Neural cell (in vitro differentiated cells): ENCODE results near the gene SMPD2. TPM values are rescaled to one million over a fixed set of nuclear protein-coding genes. Genes with fewer than 3 reads are reported as not detected.

ENCODE experiments used
- H2AFZ ChIP-seq: fragments of 200-600, 300-800 bp; sonication (generic), shearing (Covaris generic); 2 replicates; pipeline ENCODE4 v1.6.0; 2014; ENCODE audit warnings: low read depth, mild to moderate bottlenecking, antibody characterized with exemption, low read length, moderate library complexity
- H3F3A ChIP-seq: fragments of 200-600 bp; shearing (Covaris generic); 2 replicates; pipeline ENCODE4 v1.6.1; 2016; ENCODE audit warnings: mild to moderate bottlenecking, moderate library complexity, mixed read lengths, antibody characterized with exemption, low read length; ENCODE audit not compliant: insufficient read depth, poor library complexity, severe bottlenecking
- H3K27ac ChIP-seq: fragments of 200-600, 300-800 bp; sonication (generic), shearing (Covaris generic); 2 replicates; pipeline ENCODE4 v1.5.1; 2014; ENCODE audit warnings: mild to moderate bottlenecking, low read length, moderate library complexity
- H3K27me3 ChIP-seq: fragments of 300-800, 200-600 bp; sonication (generic), shearing (Covaris generic); 2 replicates; pipeline ENCODE4 v1.6.0; 2014; ENCODE audit warnings: mild to moderate bottlenecking, low read depth, low read length, moderate library complexity; ENCODE audit not compliant: insufficient read depth
- H3K36me3 ChIP-seq: fragments of 300-800, 200-600 bp; sonication (generic), shearing (Covaris generic); 2 replicates; pipeline ENCODE4 v1.5.1; 2014; ENCODE audit warnings: mild to moderate bottlenecking, antibody characterized with exemption, low read length, moderate library complexity; ENCODE audit not compliant: insufficient read depth
- H3K4me2 ChIP-seq: fragments of 300-800, 200-600 bp; sonication (generic), shearing (Covaris generic); 2 replicates; pipeline ENCODE4 v1.6.0; 2014; ENCODE audit warnings: mild to moderate bottlenecking, low read length
- H3K4me3 ChIP-seq: fragments of 300-800, 200-600 bp; sonication (generic), shearing (Covaris generic); 2 replicates; pipeline ENCODE4 v1.5.1; 2014; ENCODE audit warnings: mild to moderate bottlenecking, low read length, moderate library complexity
- H3K79me2 ChIP-seq: fragments of 200-600 bp; shearing (Covaris generic); replicated peaks from 2 replicates; pipeline ENCODE4 v1.6.0; 2014; ENCODE audit warnings: mild to moderate bottlenecking, low read length, moderate library complexity; ENCODE audit not compliant: insufficient read depth
- H3K9ac ChIP-seq: fragments of 300-800, 200-600 bp; sonication (generic), shearing (Covaris generic); 2 replicates; pipeline ENCODE4 v1.6.1; 2016; ENCODE audit warnings: mild to moderate bottlenecking, low read length, mixed read lengths
- H3K9me2 ChIP-seq: fragments of 200-600 bp; shearing (Covaris generic); 2 replicates; pipeline ENCODE4 v1.6.1; 2016; ENCODE audit warnings: mild to moderate bottlenecking, low read length, mixed read lengths; ENCODE audit not compliant: insufficient read depth
- H3K9me3 ChIP-seq: fragments of 200-600, 300-800 bp; sonication (generic), shearing (Covaris generic); 2 replicates; pipeline ENCODE4 v1.6.1; 2016; ENCODE audit warnings: mild to moderate bottlenecking, mixed run types, low read length, moderate library complexity, mixed read lengths
- H4K20me1 ChIP-seq: fragments of 200-600 bp; shearing (Covaris generic); 2 replicates; pipeline ENCODE4 v1.6.1; 2016; ENCODE audit warnings: mild to moderate bottlenecking, mixed run types; ENCODE audit not compliant: insufficient read depth
- CTCF ChIP-seq: fragments of 450-650 bp; IDR thresholded peaks from 2 replicates; pipeline ENCODE4 v1.5.1; 2014; ENCODE audit warnings: antibody characterized with exemption, mild to moderate bottlenecking, moderate library complexity; ENCODE audit not compliant: poor library complexity, severe bottlenecking
- EP300 ChIP-seq: fragments of 450-650 bp; conservative IDR thresholded peaks from 2 replicates; pipeline ENCODE4 v1.6.1; 2014; ENCODE audit warnings: antibody characterized with exemption, mild to moderate bottlenecking, moderate library complexity; ENCODE audit not compliant: poor library complexity, severe bottlenecking
- EZH2 ChIP-seq: fragments of 200-600, 300-800 bp; shearing (Covaris generic), sonication (generic); IDR thresholded peaks from 2 replicates; pipeline ENCODE4 v1.6.1; 2014; ENCODE audit warnings: antibody characterized with exemption, low read length, borderline replicate concordance, mild to moderate bottlenecking; ENCODE audit not compliant: insufficient read depth, poor library complexity, severe bottlenecking
- MXI1 ChIP-seq: fragments of 450-650 bp; conservative IDR thresholded peaks from 2 replicates; pipeline ENCODE4 v1.6.1; 2014; ENCODE audit warnings: antibody characterized with exemption, mild to moderate bottlenecking; ENCODE audit not compliant: poor library complexity, severe bottlenecking
- POLR2AphosphoS5 ChIP-seq: IDR thresholded peaks from 2 replicates; pipeline ENCODE4 v1.6.1; 2012
- RAD21 ChIP-seq: fragments of 450-650 bp; conservative IDR thresholded peaks from 2 replicates; pipeline ENCODE4 v1.6.1; 2014; ENCODE audit warnings: antibody characterized with exemption, mild to moderate bottlenecking, moderate library complexity
- REST ChIP-seq: IDR thresholded peaks from 2 replicates; pipeline ENCODE4 v1.6.1; 2012; ENCODE audit warnings: borderline replicate concordance
- SMC3 ChIP-seq: fragments of 450-650 bp; conservative IDR thresholded peaks from 2 replicates; pipeline ENCODE4 v1.6.1; 2014; ENCODE audit warnings: antibody characterized with exemption, mild to moderate bottlenecking, moderate library complexity; ENCODE audit not compliant: poor library complexity
- TAF1 ChIP-seq: IDR thresholded peaks from 2 replicates; pipeline ENCODE4 v1.6.1; 2012; ENCODE audit warnings: low read depth
- polyA plus RNA-seq: library from polyadenylated mRNA; depleted of rRNA; stranded (reverse); fragments of >200 nt; gene quantifications from 2 replicates; pipeline ENCODE4 v1.2.3, GENCODE V29; 2014

The SMPD2 gene
- polyA plus RNA-seq, 1 donor from 2014 or later, result 8.0 TPM

- H3K9ac ChIP-seq, result no peak overlapping the region
- TF ChIP-seq CTCF (no peak), SMC3 (no peak)
Measured at GRCh38 chr6:109445382-109445781, 4.9 kb downstream of the SMPD2 start.

GRCh38 chr6:109446072-109446471 lies 5.5 kb downstream of the SMPD2 start:
- Histone ChIP-seq H3K4me2 (no peak overlapping the region), H3K4me3 (no peak overlapping the region), H3K79me2 (no peaks in the 10 kb centered on the region), H3K9ac (no peak overlapping the region), H3K27me3 (no peaks in the 10 kb centered on the region), H3K9me2 (no peaks in the 10 kb centered on the region), H3K27ac (no peak overlapping the region), H3K9me3 (no peaks in the 10 kb centered on the region), H3K36me3 (peaks cover 5% of the 10 kb centered on the region), H2AFZ (no peak overlapping the region), H3F3A (no peaks in the 10 kb centered on the region), H4K20me1 (no peaks in the 10 kb centered on the region)
- TF ChIP-seq SMC3, result no peak
- TF ChIP-seq POLR2AphosphoS5, result no peak
- TF ChIP-seq REST, result no peak
- TF ChIP-seq EZH2, result no peak
- no peak for TF ChIP-seq TAF1
- TF ChIP-seq EP300, result no peak
- TF ChIP-seq CTCF, result no peak
- TF ChIP-seq MXI1, result no peak
- TF ChIP-seq RAD21, result no peak

More at GRCh38 chr6:109445382-109445781, 4.9 kb downstream of the SMPD2 start:
- no peaks in the 10 kb centered on the region for H3K9me2 ChIP-seq
- H3K36me3 ChIP-seq, result peaks cover 5% of the 10 kb centered on the region
- H2AFZ ChIP-seq, result no peak overlapping the region
- no peaks in the 10 kb centered on the region for H3K79me2 ChIP-seq
- H3F3A ChIP-seq, result no peaks in the 10 kb centered on the region
- H3K4me2 ChIP-seq, result no peak overlapping the region
- no peak overlapping the region for H3K27ac ChIP-seq
- H4K20me1 ChIP-seq, result no peaks in the 10 kb centered on the region
- no peaks in the 10 kb centered on the region for H3K27me3 ChIP-seq
- no peaks in the 10 kb centered on the region for H3K9me3 ChIP-seq
- no peak overlapping the region for H3K4me3 ChIP-seq
